B cell (primary cell): ENCODE measurements around the gene RNU6-7. TPM values are rescaled to one million over a fixed set of nuclear protein-coding genes. Genes with fewer than 3 reads are reported as not detected.
A peak's percentile ranks its signal among the peaks of the same experiment; 100 is the strongest.

Experiments used
- ATAC-seq: fragments of 200-7000 bp; cut with Tn5 transposase; one replicate; pipeline ENCODE4 v1.10.0; 2021; ENCODE audit warnings: low read depth, mild to moderate bottlenecking, moderate number of reproducible peaks, moderate library complexity
- CTCF ChIA-PET: fragments of 350-600 bp; sonication (Branson Sonifier 250); formaldehyde crosslinking; loops from one replicate; lab custom pipeline; 2021; ENCODE audit warnings: antibody characterized with exemption, inconsistent platforms; lab: Charles Lee
- POLR2A ChIA-PET: fragments of 350-600 bp; sonication (Branson Sonifier 250); formaldehyde crosslinking; loops from one replicate; lab custom pipeline; 2021; ENCODE audit warnings: antibody characterized with exemption; lab: Charles Lee
- DNase-seq: peaks from one replicate; pipeline ENCODE4 v3.0.0; 2013
- H2AFZ ChIP-seq: 2 replicates; pipeline ENCODE4 v1.6.1; 2012; ENCODE audit warnings: mild to moderate bottlenecking, low read depth, low read length; ENCODE audit not compliant: insufficient read depth, poor library complexity, severe bottlenecking
- H3K27ac ChIP-seq, 2 donors: 1 replicate in 1 of 2; 2 replicates in 1 of 2; pipeline ENCODE4 v1.5.1; 2012 to 2013; ENCODE audit warnings: low read length in 2 of 2, mild to moderate bottlenecking in 2 of 2, moderate library complexity in 1 of 2
- H3K27me3 ChIP-seq, 4 experiments: fragments of 200-600 bp in 1 of 4; sonication (generic) in 1 of 4; replicated peaks in 1 of 4; 1 replicate in 2 of 4; 2 replicates in 2 of 4; pipeline versions ENCODE4 v1.6.1 to v1.7.0; 2013 to 2016; ENCODE audit warnings: low read length in 3 of 4, mild to moderate bottlenecking in 2 of 4, mixed read lengths in 1 of 4, moderate library complexity in 1 of 4; ENCODE audit not compliant: insufficient read depth in 4 of 4, control insufficient read depth in 3 of 4; ENCODE audit errors: control extremely low read depth in 1 of 4
- H3K36me3 ChIP-seq, 2 experiments: replicated peaks in 1 of 2; 1 replicate in 1 of 2; 2 replicates in 1 of 2; pipeline versions ENCODE4 v1.6.1 to v1.7.1; 2013; ENCODE audit warnings: low read length in 1 of 2; ENCODE audit not compliant: insufficient read depth in 2 of 2, control insufficient read depth in 1 of 2; ENCODE audit errors: control extremely low read depth in 1 of 2, extremely low read depth in 1 of 2
- H3K4me1 ChIP-seq, 2 donors: fragments of 200-600 bp in 1 of 2; sonication (generic) in 1 of 2; 1 replicate in 1 of 2; 2 replicates in 1 of 2; pipeline versions ENCODE4 v1.5.1 to v1.6.1; 2013 to 2017; ENCODE audit warnings: low read length in 2 of 2; ENCODE audit not compliant: control insufficient read depth in 2 of 2, insufficient read depth in 2 of 2
- H3K4me2 ChIP-seq: replicated peaks from 2 replicates; pipeline ENCODE3; 2012; ENCODE audit warnings: mild to moderate bottlenecking, low read depth, low read length; ENCODE audit not compliant: poor library complexity, severe bottlenecking
- H3K4me3 ChIP-seq, 5 experiments: fragments of 200-600 bp in 1 of 5; sonication (generic) in 1 of 5; 1 replicate in 3 of 5; 2 replicates in 2 of 5; pipeline versions ENCODE4 v1.5.1 to v1.7.0; 2011 to 2016; ENCODE audit warnings: low read length in 4 of 5, mild to moderate bottlenecking in 4 of 5, low read depth in 2 of 5, control low read depth in 1 of 5, moderate library complexity in 1 of 5; ENCODE audit not compliant: insufficient read depth in 1 of 5; ENCODE audit errors: control extremely low read depth in 1 of 5, extremely low read depth in 1 of 5
- H3K79me2 ChIP-seq: fragments of 200-600 bp; sonication (generic); one replicate; pipeline ENCODE4 v1.6.0; 2016; ENCODE audit warnings: low read length; ENCODE audit not compliant: control insufficient read depth, insufficient read depth
- H3K9ac ChIP-seq: fragments of 200-600 bp; sonication (generic); 2 replicates; pipeline ENCODE4 v1.6.1; 2017; ENCODE audit warnings: mild to moderate bottlenecking, low read length, moderate library complexity
- H3K9me3 ChIP-seq, 3 donors: one replicate each; pipeline versions ENCODE4 v1.6.1 to v1.7.1; 2013; ENCODE audit warnings: low read length in 2 of 3; ENCODE audit not compliant: control insufficient read depth in 2 of 3, insufficient read depth in 1 of 3; ENCODE audit errors: control extremely low read depth in 1 of 3
- H4K20me1 ChIP-seq: 2 replicates; pipeline ENCODE4 v1.6.0; 2012; ENCODE audit warnings: mild to moderate bottlenecking, low read length; ENCODE audit not compliant: insufficient read depth, control insufficient read depth, poor library complexity, severe bottlenecking
- H3K27ac Mint-ChIP-seq: one replicate; pipeline ENCODE4 v1.8.0; 2021; ENCODE audit warnings: mixed read lengths
- H3K27me3 Mint-ChIP-seq: one replicate; pipeline ENCODE4 v1.8.0; 2021; ENCODE audit warnings: mixed read lengths
- H3K4me1 Mint-ChIP-seq: one replicate; pipeline ENCODE4 v1.8.0; 2021; ENCODE audit warnings: mixed read lengths
- H3K4me3 Mint-ChIP-seq: one replicate; pipeline ENCODE4 v1.8.0; 2021; ENCODE audit warnings: mixed read lengths
- H3K9me3 Mint-ChIP-seq: one replicate; pipeline ENCODE4 v1.8.0; 2022; ENCODE audit warnings: mixed read lengths; ENCODE audit not compliant: insufficient read depth
- EZH2 ChIP-seq: IDR thresholded peaks from 2 replicates; pipeline ENCODE4 v1.6.1; 2012; ENCODE audit warnings: borderline replicate concordance, low read depth, mild to moderate bottlenecking, moderate library complexity, low read length; ENCODE audit not compliant: insufficient read depth, poor library complexity, severe bottlenecking
- WGBS: methylation state at CpG from one replicate; pipeline ENCODE4 v1.1.5; 2013; ENCODE audit warnings: missing lambda C conversion rate; ENCODE audit not compliant: insufficient coverage; 5-methylcytosine and 5-hydroxymethylcytosine counted together
- intact Hi-C: fragments of 100-400 bp; cut with micrococcal nuclease; formaldehyde crosslinking; loops from one replicate; pipeline ENCODE4 v1.10.0; 2022
- polyA plus RNA-seq: library from polyadenylated mRNA; depleted of rRNA; stranded (reverse); fragments of >200 nt; gene quantifications from 2 replicates; pipeline ENCODE4 v1.2.3, GENCODE V29; 2012
- total RNA-seq, 2 donors: library from RNA; stranded (reverse); fragments of 120-200 nt in 1 of 2; gene quantifications; 1 replicate in 1 of 2; 2 replicates in 1 of 2; pipeline versions ENCODE4 v1.2.3 to v1.2.4, GENCODE V29; 2013 to 2022
- TF ChIP-seq, protein P1 (sequence below): fragments of 200-600 bp; IDR thresholded peaks from one replicate; pipeline ENCODE4 v1.8.0; 2022; ENCODE audit warnings: antibody characterized with exemption, mild to moderate bottlenecking

The RNU6-7 gene
- total and polyA plus RNA-seq, 2 donors (not counting 1 experiment from before 2014, with no cell fraction given): not detected

DNA sequence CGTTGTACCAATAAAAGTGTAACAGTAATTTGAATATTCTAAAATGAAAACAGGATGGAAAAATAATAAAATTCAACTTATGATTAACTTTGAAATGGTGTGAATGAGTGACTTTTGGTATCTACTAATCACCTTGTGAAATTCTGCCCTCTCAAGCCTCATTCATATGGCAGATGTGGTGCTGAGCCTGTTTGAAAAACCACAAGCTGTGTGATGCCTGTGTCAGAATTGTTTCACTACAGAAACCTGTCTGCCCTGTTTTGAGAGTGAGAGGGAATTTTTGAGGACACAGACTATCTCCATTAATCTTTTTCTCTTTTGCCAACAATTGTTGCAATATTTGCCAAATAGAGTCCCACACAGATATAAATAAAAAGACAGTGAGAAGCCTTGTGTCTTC is 3.9 kb upstream of the RNU6-7 start:
- Mint-ChIP-seq H3K4me3 (no peak overlapping the region), H3K9me3 (no peaks in the 10 kb centered on the region), H3K27me3 (peaks cover 10% of the 10 kb centered on the region), H3K27ac (no peak overlapping the region), H3K4me1 (peaks cover 29% of the 10 kb centered on the region)
- intact Hi-C loops: no loop called here
- DNase-seq (no peak), ATAC-seq (no peak)
- no peaks in the 10 kb centered on the region for H3K36me3 ChIP-seq
- H4K20me1 ChIP-seq: no peaks in the 10 kb centered on the region
- CTCF ChIA-PET: interaction anchor here (3.2 kb wide), 1 partner anchor 125 kb away, joined by 22 read pairs; no protein-coding TSS in a partner anchor
- H3K4me1 ChIP-seq: peaks cover 17 to 20% of the 10 kb centered on the region in 2 donors
- no peaks in the 10 kb centered on the region for H3K27me3 ChIP-seq
- no peak overlapping the region for H3K4me2 ChIP-seq
- H2AFZ ChIP-seq: no peak overlapping the region
- H3K9ac ChIP-seq: no peak overlapping the region
- no peak overlapping the region for H3K4me3 ChIP-seq
- POLR2A ChIA-PET: interaction anchor here (1.9 kb wide), 1 partner anchor 121 kb away, joined by 13 read pairs; the partner anchor contains the start of gene ARHGAP5
- no peak overlapping the region for H3K27ac ChIP-seq
- H3K79me2 ChIP-seq: no peaks in the 10 kb centered on the region
- H3K9me3 ChIP-seq: no peaks in the 10 kb centered on the region
- WGBS: no CpG with 5 or more reads among the region's 1 CpG
- no peak for TF ChIP-seq EZH2
- TF ChIP-seq, protein P1, sequence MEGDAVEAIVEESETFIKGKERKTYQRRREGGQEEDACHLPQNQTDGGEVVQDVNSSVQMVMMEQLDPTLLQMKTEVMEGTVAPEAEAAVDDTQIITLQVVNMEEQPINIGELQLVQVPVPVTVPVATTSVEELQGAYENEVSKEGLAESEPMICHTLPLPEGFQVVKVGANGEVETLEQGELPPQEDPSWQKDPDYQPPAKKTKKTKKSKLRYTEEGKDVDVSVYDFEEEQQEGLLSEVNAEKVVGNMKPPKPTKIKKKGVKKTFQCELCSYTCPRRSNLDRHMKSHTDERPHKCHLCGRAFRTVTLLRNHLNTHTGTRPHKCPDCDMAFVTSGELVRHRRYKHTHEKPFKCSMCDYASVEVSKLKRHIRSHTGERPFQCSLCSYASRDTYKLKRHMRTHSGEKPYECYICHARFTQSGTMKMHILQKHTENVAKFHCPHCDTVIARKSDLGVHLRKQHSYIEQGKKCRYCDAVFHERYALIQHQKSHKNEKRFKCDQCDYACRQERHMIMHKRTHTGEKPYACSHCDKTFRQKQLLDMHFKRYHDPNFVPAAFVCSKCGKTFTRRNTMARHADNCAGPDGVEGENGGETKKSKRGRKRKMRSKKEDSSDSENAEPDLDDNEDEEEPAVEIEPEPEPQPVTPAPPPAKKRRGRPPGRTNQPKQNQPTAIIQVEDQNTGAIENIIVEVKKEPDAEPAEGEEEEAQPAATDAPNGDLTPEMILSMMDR: no peak

DNA sequence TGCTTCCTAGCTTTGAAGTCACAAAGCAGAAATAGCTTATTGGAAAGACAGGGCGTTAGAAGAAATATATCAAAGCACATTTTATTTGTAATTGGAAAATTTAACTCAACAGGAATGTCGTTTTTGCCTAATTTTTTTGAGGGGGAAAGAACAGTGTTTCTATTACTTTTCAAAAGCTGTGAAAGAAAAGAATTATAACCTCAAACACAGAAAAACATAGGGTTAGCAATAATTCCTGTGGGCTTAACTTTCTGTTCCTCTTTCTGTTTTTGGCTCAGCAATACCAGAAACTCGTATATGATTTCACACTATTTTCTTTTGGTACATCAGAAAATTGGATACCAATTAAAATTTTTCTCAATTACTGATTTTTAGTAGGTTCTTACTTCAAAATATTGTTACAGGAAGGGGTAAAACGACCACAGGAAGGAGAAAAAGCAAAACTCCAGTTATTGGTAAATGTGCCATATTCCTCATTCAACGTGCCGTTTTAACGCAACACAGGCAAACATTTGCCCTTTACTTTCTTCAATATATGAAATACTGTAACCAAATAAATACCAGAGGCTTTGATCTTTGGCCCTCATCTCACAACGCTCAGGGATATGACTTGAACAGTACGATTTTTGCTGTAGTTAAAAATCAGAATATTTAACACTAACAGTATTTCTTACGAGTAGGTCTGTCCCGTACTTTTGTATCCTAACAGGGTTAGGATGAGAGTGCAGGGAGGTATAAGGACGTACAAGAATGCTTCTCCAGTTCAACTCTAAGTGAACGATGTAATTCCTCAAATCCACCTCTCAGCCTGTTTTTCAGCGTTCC is 1.3 kb upstream of the RNU6-7 start:
- peak overlapping the region; percentile 99 for H3K27ac ChIP-seq
- peak; percentile 66 for DNase-seq
- H3K9ac ChIP-seq: peak overlapping the region; percentile 93

More for the DNA sequence above, 1.3 kb upstream of the RNU6-7 start:
- intact Hi-C loops: loop anchor here (2.0 to 10.0 kb wide), 4 partner anchors 46 to 1173 kb away; partner anchors contain the start of genes AP4S1, DTD2, HECTD1 and STRN3
- Histone ChIP-seq H3K4me3 (peak overlapping the region; percentile 84 to 88 (median 87)), H4K20me1 (no peaks in the 10 kb centered on the region), H3K4me1 (peaks cover 18 to 25% of the 10 kb centered on the region in 2 donors), H3K4me2 (peak overlapping the region; percentile 77), H3K79me2 (no peaks in the 10 kb centered on the region), H3K9me3 (no peaks in the 10 kb centered on the region), H2AFZ (peak overlapping the region; percentile 86), H3K27me3 (no peaks in the 10 kb centered on the region), H3K36me3 (no peaks in the 10 kb centered on the region)
- Mint-ChIP-seq H3K4me3 (peak overlapping the region; percentile 92), H3K27me3 (no peaks in the 10 kb centered on the region), H3K27ac (peak overlapping the region; percentile 99), H3K4me1 (peaks cover 39% of the 10 kb centered on the region), H3K9me3 (no peaks in the 10 kb centered on the region)
- no peak for ATAC-seq
- ChIA-PET POLR2A (no interaction called here), CTCF (interaction anchor here (1.2 to 3.2 kb wide), 5 partner anchors 48 to 127 kb away, joined by 3 to 22 read pairs (median 4); no protein-coding TSS in a partner anchor)
- no peak for TF ChIP-seq EZH2
- TF ChIP-seq, protein P1: no peak
- WGBS: 0% methylated on average over 1 of the region's 14 CpGs
